Left cardiac atrium (tissue), 4 donors: ENCODE data around the gene CCDC152. TPM values are rescaled to one million over a fixed set of nuclear protein-coding genes. Genes with fewer than 3 reads are reported as not detected.
A peak's percentile ranks its signal among the peaks of the same experiment; 100 is the strongest.

Experiments
- ATAC-seq, 2 donors: fragments of 200-7000 bp; cut with Tn5 transposase; one replicate each; pipeline ENCODE4 v1.9.1; 2020; ENCODE audit warnings: mild to moderate bottlenecking in 2 of 2, moderate library complexity in 2 of 2
- DNase-seq: peaks from one replicate; pipeline ENCODE4 v3.0.0-alpha.2; 2020
- intact Hi-C, 2 donors: fragments of 100-400 bp; cut with DNase I; formaldehyde crosslinking; loops; one replicate each; pipeline versions ENCODE4 v1.14.1 to v1.15.1; 2022 to 2023
- total RNA-seq, 2 donors: library from RNA; stranded (reverse); fragmentation: NEBNext Ultra II Directional; extraction: Animal tissue kit (Norgen Biotek cat#: 25700); gene quantifications; one replicate each; pipeline ENCODE4 v1.2.1, GENCODE V29; 2021
- donor health status: DM: no; HTN: yes; CAD: no.
- donor health status: DM: no; HTN: yes; CAD: no; lungs with severe emphysema.
- donor health status: DM: yes; HTN: yes; CAD: no.
- donor health status: Dilated cardiomyopathy.

The CCDC152 gene
- total RNA-seq, 2 donors from 2014 or later, result 2.3 to 2.7 TPM

- intact Hi-C loops, result no loop called here
- no peak for DNase-seq
- no peak for ATAC-seq
Observed at GRCh38 chr5:42770003-42770402, 13.4 kb downstream of the CCDC152 start.

GRCh38 chr5:42772265-42772993, 15.8 kb downstream of the CCDC152 start:
- ATAC-seq, result peak in 1 of 2 donors; percentile 19
- DNase-seq, result peak; percentile 7
- intact Hi-C loops, result no loop called here

GRCh38 chr5:42779083-42779482, 22.5 kb downstream of the CCDC152 start:
- no peak for DNase-seq
- intact Hi-C loops, result no loop called here
- no peak for ATAC-seq

- DNase-seq, result no peak
- intact Hi-C loops, result no loop called here
- no peak for ATAC-seq
Observed at GRCh38 chr5:42781584-42781983, 25.0 kb downstream of the CCDC152 start.

GRCh38 chr5:42784132-42784531, 27.5 kb downstream of the CCDC152 start:
- ATAC-seq (no peak), DNase-seq (no peak)
- intact Hi-C loops, result no loop called here

- DNase-seq (no peak), ATAC-seq (no peak)
- intact Hi-C loops, result no loop called here
Observed at GRCh38 chr5:42785756-42786155, 29.1 kb downstream of the CCDC152 start.

GRCh38 chr5:42787073-42787472, 30.5 kb downstream of the CCDC152 start:
- DNase-seq, result no peak
- ATAC-seq, result no peak

GRCh38 chr5:42787845-42788244, 31.2 kb downstream of the CCDC152 start:
- ATAC-seq, result no peak
- DNase-seq, result no peak
- intact Hi-C loops, result no loop called here

More at GRCh38 chr5:42787073-42787472, 30.5 kb downstream of the CCDC152 start:
- intact Hi-C loops, result no loop called here

GRCh38 chr5:42791151-42791550, 34.5 kb downstream of the CCDC152 start:
- intact Hi-C loops, result no loop called here
- DNase-seq (no peak), ATAC-seq (no peak)

GRCh38 chr5:42798284-42799240, 41.9 kb downstream of the CCDC152 start:
- no peak for ATAC-seq

GRCh38 chr5:42799241-42799608, 42.6 kb downstream of the CCDC152 start:
- ATAC-seq (no peak), DNase-seq (no peak)
- intact Hi-C loops, result no loop called here

More at GRCh38 chr5:42798284-42799240, 41.9 kb downstream of the CCDC152 start:
- intact Hi-C loops, result no loop called here
- DNase-seq, result no peak

- no peak for DNase-seq
- intact Hi-C loops, result no loop called here
- ATAC-seq, result no peak
Observed at GRCh38 chr5:42799668-42800114, 43.1 kb downstream of the CCDC152 start.

GRCh38 chr5:42800748-42801330, 44.2 kb downstream of the CCDC152 start:
- no peak for DNase-seq
- intact Hi-C loops, result no loop called here
- ATAC-seq, result no peak

- intact Hi-C loops, result no loop called here
- ATAC-seq, result no peak
- DNase-seq, result no peak
Observed at GRCh38 chr5:42801516-42802166, 45.0 kb downstream of the CCDC152 start.

GRCh38 chr5:42804717-42805339, 48.2 kb downstream of the CCDC152 start:
- DNase-seq, result no peak
- no peak for ATAC-seq
- intact Hi-C loops, result loop anchor here in 1 of 2 donors (5.0 kb wide), 1 partner anchor 87 kb away; no protein-coding TSS in a partner anchor

- ATAC-seq, result no peak
- DNase-seq, result no peak
- intact Hi-C loops, result loop anchor here in 1 of 2 donors (5.0 kb wide), 1 partner anchor 86 kb away; no protein-coding TSS in a partner anchor
Observed at GRCh38 chr5:42806004-42806700, 49.5 kb downstream of the CCDC152 start.

GRCh38 chr5:42806701-42807262, 50.2 kb downstream of the CCDC152 start:
- ATAC-seq, result no peak
- intact Hi-C loops, result loop anchor here in 1 of 2 donors (5.0 kb wide), 1 partner anchor 86 kb away; no protein-coding TSS in a partner anchor
- no peak for DNase-seq
